GM10266 (cell line): ENCODE measurements around the gene BDH2.

ENCODE experiments used
- DNase-seq: peaks from one replicate; pipeline ENCODE4 v3.0.0; 2012; ENCODE audit errors: extremely low spot score
- TF ChIP-seq, protein P1 (sequence below): IDR thresholded peaks from 2 replicates; pipeline ENCODE4 v1.5.1; 2012; ENCODE audit warnings: mild to moderate bottlenecking, low read depth; ENCODE audit not compliant: control insufficient read depth, insufficient read depth; ENCODE audit errors: missing control alignments

Gene BDH2

DNA sequence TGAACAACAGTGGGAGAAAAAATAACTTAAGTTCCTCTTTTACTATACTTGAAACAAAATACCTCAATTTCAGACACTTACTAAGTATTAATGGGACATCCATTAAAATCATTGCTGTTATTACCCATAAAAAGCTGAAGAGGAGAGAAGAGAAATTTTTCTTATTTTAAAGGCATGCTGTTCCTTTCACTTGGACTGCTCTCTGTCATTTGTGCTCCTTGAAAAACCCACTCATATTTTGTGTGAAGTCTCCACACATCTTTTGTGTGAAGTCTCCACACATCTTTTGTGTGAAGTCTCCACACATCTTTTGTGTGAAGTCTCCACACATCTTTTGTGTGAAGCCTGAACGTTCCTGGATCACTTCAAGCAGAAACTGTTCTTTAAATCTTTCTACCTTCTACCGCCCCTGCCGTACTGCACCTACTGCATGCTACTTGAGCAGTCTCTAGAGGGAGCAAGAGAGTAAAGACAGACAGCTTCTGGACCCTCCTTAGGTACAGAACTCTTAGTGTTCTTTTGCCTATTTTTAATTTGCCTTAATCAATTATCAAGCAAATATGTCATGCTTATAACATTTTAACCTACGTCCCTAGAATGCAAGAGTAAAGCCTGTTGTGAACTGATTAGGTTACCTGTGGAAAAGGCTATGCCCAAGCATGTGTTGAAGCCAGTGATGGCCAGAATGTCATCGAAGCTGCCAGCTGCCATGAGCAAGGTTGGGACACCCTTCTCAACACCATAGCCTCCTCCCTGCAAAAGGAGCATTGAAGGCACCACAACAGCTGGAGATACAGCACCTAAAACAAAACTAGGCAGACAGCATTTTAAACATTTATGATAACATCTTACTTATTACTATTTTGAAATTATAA lies 53.0 kb downstream of the BDH2 start:
- TF ChIP-seq, protein P1, sequence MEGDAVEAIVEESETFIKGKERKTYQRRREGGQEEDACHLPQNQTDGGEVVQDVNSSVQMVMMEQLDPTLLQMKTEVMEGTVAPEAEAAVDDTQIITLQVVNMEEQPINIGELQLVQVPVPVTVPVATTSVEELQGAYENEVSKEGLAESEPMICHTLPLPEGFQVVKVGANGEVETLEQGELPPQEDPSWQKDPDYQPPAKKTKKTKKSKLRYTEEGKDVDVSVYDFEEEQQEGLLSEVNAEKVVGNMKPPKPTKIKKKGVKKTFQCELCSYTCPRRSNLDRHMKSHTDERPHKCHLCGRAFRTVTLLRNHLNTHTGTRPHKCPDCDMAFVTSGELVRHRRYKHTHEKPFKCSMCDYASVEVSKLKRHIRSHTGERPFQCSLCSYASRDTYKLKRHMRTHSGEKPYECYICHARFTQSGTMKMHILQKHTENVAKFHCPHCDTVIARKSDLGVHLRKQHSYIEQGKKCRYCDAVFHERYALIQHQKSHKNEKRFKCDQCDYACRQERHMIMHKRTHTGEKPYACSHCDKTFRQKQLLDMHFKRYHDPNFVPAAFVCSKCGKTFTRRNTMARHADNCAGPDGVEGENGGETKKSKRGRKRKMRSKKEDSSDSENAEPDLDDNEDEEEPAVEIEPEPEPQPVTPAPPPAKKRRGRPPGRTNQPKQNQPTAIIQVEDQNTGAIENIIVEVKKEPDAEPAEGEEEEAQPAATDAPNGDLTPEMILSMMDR = peak; percentile 85
- peak; percentile 45 for DNase-seq

GRCh38 chr4:103044183-103044582 lies 55.5 kb downstream of the BDH2 start:
- DNase-seq = no peak
- TF ChIP-seq, protein P1 = no peak

DNA sequence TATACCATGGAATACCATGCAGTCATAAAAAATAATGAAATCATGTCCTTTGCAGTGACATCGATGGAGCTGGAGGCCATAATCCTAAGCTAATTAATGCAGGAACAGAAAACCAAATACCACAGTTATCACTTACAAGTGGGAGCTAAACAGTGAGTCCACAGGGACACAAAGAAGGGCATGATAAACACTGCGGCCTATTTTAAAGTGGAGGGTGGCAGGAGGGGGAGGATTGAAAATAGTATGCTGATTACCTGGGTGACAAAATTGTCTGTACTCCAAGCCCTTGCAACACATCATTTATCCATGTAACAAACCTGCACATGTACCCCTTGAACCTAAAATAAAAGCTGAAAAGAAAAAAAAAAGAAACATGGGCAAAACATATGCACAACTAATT lies 63.5 kb downstream of the BDH2 start:
- TF ChIP-seq, protein P1 = no peak
- DNase-seq = no peak

DNA sequence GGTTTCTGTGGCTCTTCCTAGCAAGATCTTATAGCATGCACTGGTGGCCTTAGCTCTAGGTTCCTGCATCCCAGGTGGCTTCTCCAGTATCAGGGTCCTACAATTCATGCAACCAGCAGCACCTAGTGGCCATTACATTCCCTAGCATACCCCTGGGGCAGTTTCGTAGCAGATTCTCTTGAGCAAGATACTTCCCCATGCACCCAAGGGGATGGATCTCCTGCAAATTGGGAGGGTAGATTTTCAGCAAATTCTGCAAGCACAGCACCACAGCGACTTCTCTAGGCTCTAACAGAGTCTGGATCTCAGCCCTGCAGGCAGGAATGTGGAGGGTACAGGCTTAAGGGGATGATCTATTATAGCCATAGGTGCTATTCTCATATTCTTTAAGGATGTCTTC lies 67.1 kb downstream of the BDH2 start:
- no peak for DNase-seq
- TF ChIP-seq, protein P1 = peak; percentile 45

DNA sequence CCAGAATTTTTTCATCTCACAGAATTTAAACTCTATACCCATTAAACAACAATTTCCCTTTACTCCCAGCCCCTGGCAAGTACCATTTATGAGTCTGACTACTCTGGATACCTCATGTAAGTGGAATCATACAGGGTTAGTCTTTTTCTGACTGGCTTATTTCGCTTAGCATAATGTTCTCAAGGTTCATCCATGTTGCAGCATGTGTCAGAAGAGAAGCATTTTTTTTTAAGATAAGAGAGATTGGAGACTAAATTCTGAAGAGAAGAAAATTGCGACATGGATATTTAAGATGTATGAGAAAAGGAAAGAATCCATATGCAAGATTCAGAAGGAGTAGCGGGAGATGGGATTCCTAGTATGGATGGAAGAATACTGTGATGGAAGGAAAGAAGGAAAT lies 68.8 kb downstream of the BDH2 start:
- TF ChIP-seq, protein P1 = no peak
- no peak for DNase-seq

DNA sequence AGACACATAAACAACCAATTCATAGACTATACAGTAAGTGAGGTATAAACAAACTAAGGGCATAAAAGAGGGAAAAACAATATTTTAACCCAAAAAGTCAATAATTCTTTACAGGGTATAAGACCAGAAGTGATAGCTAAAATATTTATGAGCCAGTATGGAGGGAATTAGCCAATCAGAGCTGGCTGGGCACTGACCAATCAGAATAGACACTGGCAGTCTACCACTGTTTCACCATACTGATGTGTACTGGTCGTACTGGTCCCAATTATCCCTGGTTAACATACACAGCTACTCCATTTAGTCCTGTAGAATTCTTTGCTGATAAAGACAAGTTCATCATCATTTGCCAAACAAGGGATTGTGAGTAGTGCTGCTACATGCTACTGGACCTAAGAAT lies 70.3 kb downstream of the BDH2 start:
- DNase-seq = no peak
- TF ChIP-seq, protein P1 = no peak
